Gastroesophageal sphincter (tissue), 4 donors: ENCODE measurements around the gene FBXL17. TPM values are rescaled to one million over a fixed set of nuclear protein-coding genes. Genes with fewer than 3 reads are reported as not detected.

Experiments
- ATAC-seq: fragments of 150-250 bp; one replicate; pipeline ENCODE4 v1.9.1; 2016; ENCODE audit warnings: mild to moderate bottlenecking, moderate library complexity
- H3K27ac ChIP-seq, 4 donors: fragments of 200-600 bp; sonication (generic) in 3 of 4; 1 replicate in 3 of 4; 2 replicates in 1 of 4; pipeline ENCODE4 v1.5.1; 2016 to 2019
- H3K27me3 ChIP-seq: fragments of 200-600 bp; sonication (generic); one replicate; pipeline ENCODE4 v1.5.1; 2019
- H3K36me3 ChIP-seq, 2 donors: fragments of 200-600 bp; sonication (generic); one replicate each; pipeline ENCODE4 v1.5.1; 2019; ENCODE audit warnings: control low read depth in 1 of 2
- H3K4me1 ChIP-seq, 3 donors: fragments of 200-600 bp; sonication (generic); 1 replicate in 2 of 3; 2 replicates in 1 of 3; pipeline ENCODE4 v1.5.1; 2016 to 2019; ENCODE audit warnings: control low read depth in 2 of 3
- H3K4me3 ChIP-seq, 2 donors: fragments of 200-600 bp; sonication (generic); one replicate each; pipeline ENCODE4 v1.5.1; 2019; ENCODE audit warnings: mild to moderate bottlenecking in 1 of 2, moderate library complexity in 1 of 2
- H3K9me3 ChIP-seq, 3 donors: fragments of 200-600 bp; sonication (generic); one replicate each; pipeline ENCODE4 v1.5.1; 2017 to 2019; ENCODE audit warnings: control low read depth in 2 of 3
- EP300 ChIP-seq: sonication (generic); formaldehyde crosslinking; IDR thresholded peaks from one replicate; pipeline ENCODE4 v1.6.1; 2017; ENCODE audit warnings: antibody characterized with exemption, mild to moderate bottlenecking
- POLR2A ChIP-seq, 2 donors: fragments of 450-650 bp; IDR thresholded peaks; one replicate each; pipeline ENCODE4 v1.6.1; 2017; ENCODE audit warnings: antibody characterized with exemption in 2 of 2, mild to moderate bottlenecking in 2 of 2, moderate library complexity in 1 of 2
- POLR2AphosphoS5 ChIP-seq: sonication (generic); formaldehyde crosslinking; IDR thresholded peaks from one replicate; pipeline ENCODE4 v1.6.1; 2017; ENCODE audit warnings: antibody characterized with exemption
- WGBS, 2 donors: methylation state at CpG; one replicate each; pipeline ENCODE4 v1.1.5; 2018; ENCODE audit warnings: low coverage in 1 of 2; 5-methylcytosine and 5-hydroxymethylcytosine counted together
- total RNA-seq, 4 donors: library from RNA; depleted of rRNA; stranded (reverse); fragments of >200 nt; gene quantifications; one replicate each; pipeline ENCODE4 v1.1.0, GENCODE V29; 2016
- TF ChIP-seq, protein P1 (sequence below), 4 experiments: fragments of 200-600 bp in 2 of 4; fragments of 450-650 bp in 2 of 4; sonication (generic) in 1 of 4; IDR thresholded peaks; one replicate each; pipeline ENCODE4 v1.5.1; 2017 to 2019; ENCODE audit warnings: antibody characterized with exemption in 4 of 4, mild to moderate bottlenecking in 2 of 4, moderate library complexity in 2 of 4

The FBXL17 gene
- total RNA-seq, 4 donors from 2014 or later, result 15.3 to 25.5 (median 21.7) TPM

DNA sequence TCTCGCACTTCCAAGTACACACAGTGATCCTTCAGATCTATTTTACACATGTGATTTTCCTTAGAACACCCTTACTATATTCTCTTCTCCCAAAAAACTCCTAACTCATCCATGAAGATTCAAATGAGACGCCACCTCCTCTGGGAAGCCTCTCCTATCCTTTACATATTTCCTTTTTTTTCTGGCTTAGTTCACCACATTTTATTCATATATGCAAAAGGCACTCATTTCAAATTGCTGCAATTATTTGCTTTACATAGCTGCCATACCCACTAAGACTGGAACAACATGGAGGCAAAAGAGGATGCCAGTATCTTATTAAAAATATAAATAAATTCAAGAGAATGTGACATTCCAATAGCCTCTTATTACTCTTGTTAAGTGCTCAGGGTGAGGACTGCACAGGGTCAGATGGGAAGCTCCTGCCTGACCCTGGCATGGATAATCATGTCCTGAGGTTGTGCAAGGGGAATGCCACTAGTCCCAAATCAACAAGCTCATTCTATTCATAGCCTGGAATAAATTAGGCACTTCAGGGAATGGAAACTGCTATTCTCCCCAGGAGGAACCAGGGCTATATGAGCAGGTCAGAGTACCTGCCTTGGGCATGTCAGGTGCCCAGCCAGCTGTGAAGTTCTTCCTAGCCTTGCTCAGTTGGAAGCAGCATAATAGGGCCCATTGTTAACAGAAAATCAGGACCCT lies 262.9 kb downstream of the FBXL17 start:
- WGBS, 2 donors, result 100% methylated on average over 2 of the region's 2 CpGs
- no peaks in the 10 kb centered on the region for H3K4me1 ChIP-seq
- no peak for TF ChIP-seq POLR2AphosphoS5
- no peak for TF ChIP-seq EP300
- TF ChIP-seq, protein P1, sequence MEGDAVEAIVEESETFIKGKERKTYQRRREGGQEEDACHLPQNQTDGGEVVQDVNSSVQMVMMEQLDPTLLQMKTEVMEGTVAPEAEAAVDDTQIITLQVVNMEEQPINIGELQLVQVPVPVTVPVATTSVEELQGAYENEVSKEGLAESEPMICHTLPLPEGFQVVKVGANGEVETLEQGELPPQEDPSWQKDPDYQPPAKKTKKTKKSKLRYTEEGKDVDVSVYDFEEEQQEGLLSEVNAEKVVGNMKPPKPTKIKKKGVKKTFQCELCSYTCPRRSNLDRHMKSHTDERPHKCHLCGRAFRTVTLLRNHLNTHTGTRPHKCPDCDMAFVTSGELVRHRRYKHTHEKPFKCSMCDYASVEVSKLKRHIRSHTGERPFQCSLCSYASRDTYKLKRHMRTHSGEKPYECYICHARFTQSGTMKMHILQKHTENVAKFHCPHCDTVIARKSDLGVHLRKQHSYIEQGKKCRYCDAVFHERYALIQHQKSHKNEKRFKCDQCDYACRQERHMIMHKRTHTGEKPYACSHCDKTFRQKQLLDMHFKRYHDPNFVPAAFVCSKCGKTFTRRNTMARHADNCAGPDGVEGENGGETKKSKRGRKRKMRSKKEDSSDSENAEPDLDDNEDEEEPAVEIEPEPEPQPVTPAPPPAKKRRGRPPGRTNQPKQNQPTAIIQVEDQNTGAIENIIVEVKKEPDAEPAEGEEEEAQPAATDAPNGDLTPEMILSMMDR (IDR thresholded peaks at IDR 0.05), result no peak
- no peak for TF ChIP-seq POLR2A (IDR thresholded peaks at IDR 0.05)
- H3K9me3 ChIP-seq, result no peaks in the 10 kb centered on the region
- H3K27me3 ChIP-seq, result no peaks in the 10 kb centered on the region
- no peak for ATAC-seq
- H3K27ac ChIP-seq, result no peak overlapping the region
- H3K36me3 ChIP-seq, result peaks cover 0 to 7% of the 10 kb centered on the region in 2 donors
- H3K4me3 ChIP-seq, result no peak overlapping the region

DNA sequence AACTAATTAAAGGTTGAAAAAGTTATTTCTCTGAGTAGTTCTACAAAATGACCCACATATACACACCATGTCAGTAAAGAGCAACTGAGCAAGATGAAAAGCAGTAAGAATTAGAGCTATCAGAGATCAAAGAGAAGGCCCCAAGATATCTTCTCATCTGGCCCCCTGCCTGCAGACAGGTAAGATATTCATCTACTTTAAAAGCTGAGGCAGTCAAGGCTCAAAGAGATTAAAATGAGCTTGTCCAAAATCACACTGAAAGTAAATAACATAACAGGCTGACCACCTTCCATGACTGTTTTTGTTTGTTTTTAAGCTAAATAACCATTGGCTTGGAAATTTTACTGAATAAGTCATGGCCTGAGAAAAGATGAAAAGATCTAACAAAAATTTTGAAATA lies 266.2 kb downstream of the FBXL17 start:
- Histone ChIP-seq H3K9me3 (peaks cover 0 to 6% (median 0%) of the 10 kb centered on the region in 3 donors), H3K4me1 (no peaks in the 10 kb centered on the region), H3K36me3 (peaks cover 0 to 3% of the 10 kb centered on the region in 2 donors), H3K4me3 (no peak overlapping the region), H3K27me3 (no peaks in the 10 kb centered on the region), H3K27ac (no peak overlapping the region)
- ATAC-seq, result no peak
- TF ChIP-seq POLR2AphosphoS5, result no peak
- TF ChIP-seq, protein P1 (IDR thresholded peaks at IDR 0.05), result no peak
- no peak for TF ChIP-seq POLR2A (IDR thresholded peaks at IDR 0.05)
- TF ChIP-seq EP300, result no peak

DNA sequence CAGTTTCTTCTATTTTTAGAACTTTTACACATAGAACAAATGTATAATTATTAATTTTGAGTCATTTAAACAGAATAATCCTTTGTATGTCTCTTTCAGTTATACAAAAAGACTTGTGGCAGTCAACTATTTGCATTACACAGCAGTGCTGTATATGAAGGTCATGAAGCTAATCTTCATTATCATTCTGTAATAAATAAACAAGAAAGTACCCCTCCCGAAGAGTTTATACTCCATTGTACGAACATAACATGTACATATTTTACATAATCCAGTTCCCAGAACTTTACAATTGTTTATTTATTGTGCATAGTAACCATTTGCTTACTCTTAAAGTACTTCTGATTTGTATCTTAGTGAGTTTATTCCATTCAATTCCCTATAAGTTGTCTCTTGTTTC lies 267.9 kb downstream of the FBXL17 start:
- Histone ChIP-seq H3K4me3 (no peak overlapping the region), H3K36me3 (no peaks in the 10 kb centered on the region), H3K27me3 (no peaks in the 10 kb centered on the region), H3K4me1 (no peaks in the 10 kb centered on the region), H3K27ac (no peak overlapping the region), H3K9me3 (peaks cover 0 to 6% (median 0%) of the 10 kb centered on the region in 3 donors)
- 73 to 83% methylated on average over 2 of the region's 2 CpGs for WGBS, 2 donors
- no peak for ATAC-seq
- TF ChIP-seq, protein P1 (IDR thresholded peaks at IDR 0.05), result no peak
- TF ChIP-seq POLR2AphosphoS5 (no peak), EP300 (no peak), POLR2A (IDR thresholded peaks at IDR 0.05) (no peak)

DNA sequence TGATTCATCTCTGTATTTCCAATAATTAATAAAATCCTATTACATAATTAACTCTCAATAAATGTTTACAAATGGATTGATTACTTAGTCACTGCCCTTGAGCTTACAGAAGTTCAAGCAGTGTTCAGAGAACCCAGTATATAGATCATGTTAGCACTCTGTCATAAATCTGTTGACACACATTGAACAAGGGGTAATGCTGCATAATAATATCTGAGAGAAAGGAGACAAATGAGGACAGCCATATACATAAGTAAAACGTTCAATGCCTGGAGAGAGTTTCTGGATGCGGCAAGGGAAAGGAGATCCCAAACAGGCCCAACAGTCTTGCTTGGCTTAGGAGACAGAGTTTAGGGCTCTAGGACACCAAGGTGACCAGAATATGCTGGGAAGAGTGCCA lies 270.2 kb downstream of the FBXL17 start:
- no peak for TF ChIP-seq EP300
- TF ChIP-seq, protein P1 (IDR thresholded peaks at IDR 0.05), result no peak
- no peak for TF ChIP-seq POLR2A (IDR thresholded peaks at IDR 0.05)
- no peak for TF ChIP-seq POLR2AphosphoS5
- ATAC-seq, result no peak
- Histone ChIP-seq H3K9me3 (peaks cover 0 to 6% (median 0%) of the 10 kb centered on the region in 3 donors), H3K27ac (no peak overlapping the region), H3K4me3 (no peak overlapping the region), H3K36me3 (no peaks in the 10 kb centered on the region), H3K4me1 (no peaks in the 10 kb centered on the region), H3K27me3 (no peaks in the 10 kb centered on the region)
- 89 to 92% methylated on average over 2 of the region's 2 CpGs for WGBS, 2 donors

DNA sequence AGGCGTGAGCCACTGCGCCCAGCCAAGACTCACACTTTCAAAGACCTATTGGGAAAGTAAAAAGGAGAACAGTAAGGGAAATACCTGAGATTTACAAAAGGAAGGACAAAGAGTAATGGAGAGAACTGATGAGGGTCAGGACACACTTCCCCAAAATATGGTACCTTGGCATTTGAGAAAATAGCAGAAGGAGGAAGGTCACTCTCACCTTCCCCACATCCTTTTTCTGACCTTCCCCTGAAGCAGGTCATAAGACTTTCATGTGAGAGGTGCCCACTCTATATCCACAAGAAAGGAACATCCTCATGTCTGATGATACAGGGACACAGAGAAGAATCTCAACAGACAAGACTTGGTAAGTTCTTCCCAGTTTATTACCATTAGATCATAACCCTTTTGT lies 272.8 kb downstream of the FBXL17 start:
- H3K27ac ChIP-seq, result no peak overlapping the region
- WGBS, 2 donors, result no CpG with 5 or more reads among the region's 2 CpGs
- no peak overlapping the region for H3K4me3 ChIP-seq
- peaks cover 0 to 6% (median 0%) of the 10 kb centered on the region in 3 donors for H3K9me3 ChIP-seq
- no peak for TF ChIP-seq POLR2AphosphoS5
- no peak for TF ChIP-seq EP300
- no peaks in the 10 kb centered on the region for H3K27me3 ChIP-seq
- ATAC-seq, result no peak
- no peaks in the 10 kb centered on the region for H3K36me3 ChIP-seq
- H3K4me1 ChIP-seq, result no peaks in the 10 kb centered on the region
